ENCODE measurements around the gene SRXN1. TPM values are rescaled to one million over a fixed set of nuclear protein-coding genes. Genes with fewer than 3 reads are reported as not detected.
"Not testable (repeated sequence)": the region's sequence is repeated elsewhere in the genome, so short reads cannot be mapped to it uniquely, and the experiment has no call there.

The SRXN1 gene
- total and polyA plus RNA-seq, 2 donors from 2014 or later, result 17.4 to 51.1 TPM

- no peaks in the 10 kb centered on the region for H3K27me3 ChIP-seq (ENCODE audit: control insufficient read depth, insufficient read depth, low read length)
- peak; percentile 83 for TF ChIP-seq CTCF (IDR thresholded peaks at IDR 0.05; ENCODE audit: borderline replicate concordance, extremely low read depth, insufficient read depth)
- H3K4me3 ChIP-seq (ENCODE audit: low read length in 3 of 3), result no peak overlapping the region
- H3K36me3 ChIP-seq (ENCODE audit: control insufficient read depth in 2 of 3, insufficient read depth in 3 of 3, low read length in 3 of 3), result peaks cover 0 to 16% (median 13%) of the 10 kb centered on the region in 3 donors
- peak; percentile 79 to 91 (median 88) for DNase-seq
- H3K27ac ChIP-seq (ENCODE audit: low read depth in 2 of 2, low read length in 2 of 2), result no peak overlapping the region
- H3K9ac ChIP-seq (ENCODE audit: low read length in 3 of 3), result peak overlapping the region in 1 of 3 donors; percentile 51
- H3K9me3 ChIP-seq (ENCODE audit: control insufficient read depth in 2 of 3, insufficient read depth in 1 of 3, low read length in 3 of 3), result no peaks in the 10 kb centered on the region
- FAIRE-seq, result no peak
- H3K4me1 ChIP-seq (ENCODE audit: control insufficient read depth in 2 of 3, insufficient read depth in 2 of 3, low read depth in 1 of 3, low read length in 3 of 3), result peaks cover 0 to 5% (median 4%) of the 10 kb centered on the region in 3 donors
- intact Hi-C loops (cut with DNase I), result loop anchor here (10.0 kb wide), 1 partner anchor 81 kb away; no protein-coding TSS in a partner anchor
Observed at GRCh38 chr20:645318-646106, 7.5 kb downstream of the SRXN1 start.

GRCh38 chr20:644692-645317 is 8.2 kb downstream of the SRXN1 start:
- FAIRE-seq, result no peak
- intact Hi-C loops (cut with DNase I), result loop anchor here (10.0 kb wide), 1 partner anchor 80 kb away; no protein-coding TSS in a partner anchor
- Histone ChIP-seq H3K27me3 (ENCODE audit: control insufficient read depth, insufficient read depth, low read length) (no peaks in the 10 kb centered on the region), H3K9ac (ENCODE audit: low read length in 3 of 3) (no peak overlapping the region), H3K9me3 (ENCODE audit: control insufficient read depth in 2 of 3, insufficient read depth in 1 of 3, low read length in 3 of 3) (no peaks in the 10 kb centered on the region), H3K4me1 (ENCODE audit: control insufficient read depth in 2 of 3, insufficient read depth in 2 of 3, low read depth in 1 of 3, low read length in 3 of 3) (peaks cover 0 to 5% (median 4%) of the 10 kb centered on the region in 3 donors), H3K4me3 (ENCODE audit: low read length in 3 of 3) (no peak overlapping the region), H3K27ac (ENCODE audit: low read depth in 2 of 2, low read length in 2 of 2) (no peak overlapping the region), H3K36me3 (ENCODE audit: control insufficient read depth in 2 of 3, insufficient read depth in 3 of 3, low read length in 3 of 3) (peaks cover 0 to 15% (median 13%) of the 10 kb centered on the region in 3 donors)
- peak in 1 of 5 donors; percentile 41 for DNase-seq
- no peak for TF ChIP-seq CTCF (IDR thresholded peaks at IDR 0.05; ENCODE audit: borderline replicate concordance, extremely low read depth, insufficient read depth)

GRCh38 chr20:642398-643174 is 10.4 kb downstream of the SRXN1 start:
- Histone ChIP-seq H3K27me3 (ENCODE audit: control insufficient read depth, insufficient read depth, low read length) (no peaks in the 10 kb centered on the region), H3K36me3 (ENCODE audit: control insufficient read depth in 2 of 3, insufficient read depth in 3 of 3, low read length in 3 of 3) (peaks cover 0 to 3% (median 1%) of the 10 kb centered on the region in 3 donors), H3K9me3 (ENCODE audit: control insufficient read depth in 2 of 3, insufficient read depth in 1 of 3, low read length in 3 of 3) (no peaks in the 10 kb centered on the region), H3K4me3 (ENCODE audit: low read length in 3 of 3) (peak overlapping the region in 1 of 3 donors; percentile 17), H3K9ac (ENCODE audit: low read length in 3 of 3) (no peak overlapping the region), H3K4me1 (ENCODE audit: control insufficient read depth in 2 of 3, insufficient read depth in 2 of 3, low read depth in 1 of 3, low read length in 3 of 3) (peaks cover 0 to 5% (median 4%) of the 10 kb centered on the region in 3 donors), H3K27ac (ENCODE audit: low read depth in 2 of 2, low read length in 2 of 2) (peak overlapping the region in 1 of 2 donors; percentile 28)
- FAIRE-seq (no peak), DNase-seq (peak in 4 of 5 donors; percentile 70 to 93 (median 81))
- intact Hi-C loops (cut with DNase I), result loop anchor here (10.0 kb wide), 1 partner anchor 78 kb away; no protein-coding TSS in a partner anchor
- no peak for TF ChIP-seq CTCF (IDR thresholded peaks at IDR 0.05; ENCODE audit: borderline replicate concordance, extremely low read depth, insufficient read depth)

- not testable (repeated sequence) for H3K9ac ChIP-seq (ENCODE audit: low read length in 3 of 3); FAIRE-seq; H3K4me1 ChIP-seq (ENCODE audit: control insufficient read depth in 2 of 3, insufficient read depth in 2 of 3, low read depth in 1 of 3, low read length in 3 of 3); H3K9me3 ChIP-seq (ENCODE audit: control insufficient read depth in 2 of 3, insufficient read depth in 1 of 3, low read length in 3 of 3); H3K27ac ChIP-seq (ENCODE audit: low read depth in 2 of 2, low read length in 2 of 2); H3K4me3 ChIP-seq (ENCODE audit: low read length in 3 of 3); H3K27me3 ChIP-seq (ENCODE audit: control insufficient read depth, insufficient read depth, low read length); H3K36me3 ChIP-seq (ENCODE audit: control insufficient read depth in 2 of 3, insufficient read depth in 3 of 3, low read length in 3 of 3); DNase-seq
- intact Hi-C loops (cut with DNase I), result loop anchor here (10.0 kb wide), 1 partner anchor 77 kb away; no protein-coding TSS in a partner anchor
Observed at GRCh38 chr20:642013-642397, 11.0 kb downstream of the SRXN1 start.
